Measurements from ENCODE around the gene GYPA. TPM values are rescaled to one million over a fixed set of nuclear protein-coding genes. Genes with fewer than 3 reads are reported as not detected.
"Not testable (repeated sequence)": the region's sequence is repeated elsewhere in the genome, so short reads cannot be mapped to it uniquely, and the experiment has no call there.

The GYPA gene
- polyA plus RNA-seq, 1 experiment, result not detected

DNA sequence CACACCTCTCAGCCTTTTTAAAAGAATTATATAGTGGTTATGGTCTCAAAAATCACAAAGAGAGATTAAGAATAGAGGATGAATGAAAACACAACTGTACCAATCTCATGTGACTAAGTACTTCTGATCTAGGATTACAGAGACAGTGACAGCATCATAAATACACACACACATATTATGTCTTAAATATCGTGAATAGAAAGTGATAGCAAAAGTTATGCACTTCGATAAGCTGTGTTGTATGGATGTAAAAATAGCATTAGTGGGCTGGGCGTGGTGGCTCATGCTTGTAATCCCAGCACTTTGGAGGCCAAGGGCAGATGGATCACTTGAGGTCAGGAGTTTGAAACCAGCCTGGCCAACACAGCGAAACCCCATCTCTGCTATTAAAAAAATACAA is 25.0 kb downstream of the GYPA start:
- no peak overlapping the region for H3K27ac ChIP-seq (ENCODE audit: low read depth, low read length)
- no peak for DNase-seq (ENCODE audit: low read depth, low spot score)
- TF ChIP-seq, protein P1, sequence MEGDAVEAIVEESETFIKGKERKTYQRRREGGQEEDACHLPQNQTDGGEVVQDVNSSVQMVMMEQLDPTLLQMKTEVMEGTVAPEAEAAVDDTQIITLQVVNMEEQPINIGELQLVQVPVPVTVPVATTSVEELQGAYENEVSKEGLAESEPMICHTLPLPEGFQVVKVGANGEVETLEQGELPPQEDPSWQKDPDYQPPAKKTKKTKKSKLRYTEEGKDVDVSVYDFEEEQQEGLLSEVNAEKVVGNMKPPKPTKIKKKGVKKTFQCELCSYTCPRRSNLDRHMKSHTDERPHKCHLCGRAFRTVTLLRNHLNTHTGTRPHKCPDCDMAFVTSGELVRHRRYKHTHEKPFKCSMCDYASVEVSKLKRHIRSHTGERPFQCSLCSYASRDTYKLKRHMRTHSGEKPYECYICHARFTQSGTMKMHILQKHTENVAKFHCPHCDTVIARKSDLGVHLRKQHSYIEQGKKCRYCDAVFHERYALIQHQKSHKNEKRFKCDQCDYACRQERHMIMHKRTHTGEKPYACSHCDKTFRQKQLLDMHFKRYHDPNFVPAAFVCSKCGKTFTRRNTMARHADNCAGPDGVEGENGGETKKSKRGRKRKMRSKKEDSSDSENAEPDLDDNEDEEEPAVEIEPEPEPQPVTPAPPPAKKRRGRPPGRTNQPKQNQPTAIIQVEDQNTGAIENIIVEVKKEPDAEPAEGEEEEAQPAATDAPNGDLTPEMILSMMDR (IDR thresholded peaks at IDR 0.05; ENCODE audit: low read depth, low read length), result no peak
- H3K4me3 ChIP-seq (ENCODE audit: low read depth, low read length), result no peak overlapping the region
- CTCF ChIA-PET, result no interaction called here
- POLR2A ChIA-PET, result no interaction called here
- no peaks in the 10 kb centered on the region for H3K27me3 ChIP-seq (ENCODE audit: control insufficient read depth, insufficient read depth, low read length)
- no peaks in the 10 kb centered on the region for H3K9me3 ChIP-seq (ENCODE audit: control insufficient read depth, insufficient read depth, low read length)

DNA sequence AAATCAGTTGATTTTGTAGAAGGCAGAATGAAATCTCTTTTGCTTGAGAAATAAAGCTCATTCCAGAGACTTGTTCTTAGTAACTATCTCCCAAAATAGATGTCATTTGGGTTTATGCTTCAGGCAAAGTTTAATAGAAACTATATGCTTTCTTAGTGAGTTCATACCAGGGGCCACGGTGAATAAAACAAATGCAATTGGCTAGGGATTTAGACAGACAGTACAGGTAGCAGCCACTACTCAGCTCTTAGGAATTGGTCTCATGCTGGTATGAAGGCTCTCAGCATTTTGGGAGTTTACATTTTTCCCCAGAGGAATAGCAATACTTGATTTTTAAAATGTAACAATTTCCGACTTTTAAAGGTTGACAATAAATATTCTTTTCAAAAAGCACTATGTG is 27.0 kb downstream of the GYPA start:
- ChIA-PET CTCF (no interaction called here), POLR2A (no interaction called here)
- Histone ChIP-seq H3K9me3 (ENCODE audit: control insufficient read depth, insufficient read depth, low read length) (no peaks in the 10 kb centered on the region), H3K27ac (ENCODE audit: low read depth, low read length) (no peak overlapping the region), H3K4me3 (ENCODE audit: low read depth, low read length) (no peak overlapping the region), H3K27me3 (ENCODE audit: control insufficient read depth, insufficient read depth, low read length) (no peaks in the 10 kb centered on the region)
- no peak for DNase-seq (ENCODE audit: low read depth, low spot score)
- TF ChIP-seq, protein P1 (IDR thresholded peaks at IDR 0.05; ENCODE audit: low read depth, low read length), result no peak

DNA sequence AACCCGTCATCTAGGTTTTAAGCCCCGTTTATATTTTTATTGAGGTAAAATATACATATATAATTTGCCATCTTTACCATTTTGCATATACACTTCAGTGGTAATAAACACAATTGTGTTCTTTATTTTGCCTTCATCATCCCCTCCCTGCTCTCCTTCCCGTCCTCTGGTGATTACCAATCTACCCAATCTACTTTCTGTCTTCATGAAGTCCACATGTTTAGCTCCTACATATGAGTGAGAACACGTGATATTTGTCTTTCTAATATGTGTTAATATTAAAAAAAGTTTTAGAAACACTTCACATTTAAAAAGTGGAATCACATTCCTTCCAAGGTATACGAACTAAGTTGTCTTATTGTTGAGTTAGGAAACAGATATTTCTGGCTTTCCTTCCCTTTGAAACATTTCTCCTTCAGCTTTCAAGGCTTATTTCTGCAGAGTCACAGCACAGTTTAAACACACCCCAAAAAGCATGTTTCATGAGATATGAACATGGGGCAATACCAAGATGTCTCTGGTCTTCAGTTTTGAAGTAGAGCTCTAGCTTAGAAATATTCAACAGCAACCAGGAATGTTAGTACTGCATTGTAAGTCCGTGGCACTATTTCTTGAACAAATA is 35.9 kb downstream of the GYPA start:
- CTCF ChIA-PET, result no interaction called here
- TF ChIP-seq, protein P1 (IDR thresholded peaks at IDR 0.05; ENCODE audit: low read depth, low read length), result no peak
- no peak for DNase-seq (ENCODE audit: low read depth, low spot score)
- POLR2A ChIA-PET, result no interaction called here
- H3K9me3 ChIP-seq (ENCODE audit: control insufficient read depth, insufficient read depth, low read length), result no peaks in the 10 kb centered on the region
- H3K27ac ChIP-seq (ENCODE audit: low read depth, low read length), result no peak overlapping the region
- no peaks in the 10 kb centered on the region for H3K27me3 ChIP-seq (ENCODE audit: control insufficient read depth, insufficient read depth, low read length)
- H3K4me3 ChIP-seq (ENCODE audit: low read depth, low read length), result no peak overlapping the region

DNA sequence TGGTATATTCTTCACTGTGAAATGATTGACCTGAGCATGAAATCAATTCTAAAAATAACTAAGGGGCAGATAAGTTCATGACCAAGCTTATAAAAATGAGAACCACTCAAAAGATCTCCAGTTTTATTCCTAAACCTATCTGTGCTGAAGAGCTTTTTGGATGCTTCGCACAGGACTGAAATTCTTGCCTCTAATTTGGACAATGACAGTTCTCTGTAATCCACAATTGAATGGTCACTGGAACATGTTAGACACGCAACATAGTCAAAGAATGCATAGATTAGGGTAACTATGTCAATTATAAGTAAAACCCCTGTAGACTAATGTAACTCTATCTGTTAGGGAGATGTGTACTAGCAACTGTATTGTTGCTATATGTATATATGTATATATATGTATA is 42.7 kb downstream of the GYPA start:
- H3K9me3 ChIP-seq (ENCODE audit: control insufficient read depth, insufficient read depth, low read length); H3K27me3 ChIP-seq (ENCODE audit: control insufficient read depth, insufficient read depth, low read length); POLR2A ChIA-PET; DNase-seq (ENCODE audit: low read depth, low spot score); H3K27ac ChIP-seq (ENCODE audit: low read depth, low read length); H3K4me3 ChIP-seq (ENCODE audit: low read depth, low read length); CTCF ChIA-PET: not testable (repeated sequence)

DNA sequence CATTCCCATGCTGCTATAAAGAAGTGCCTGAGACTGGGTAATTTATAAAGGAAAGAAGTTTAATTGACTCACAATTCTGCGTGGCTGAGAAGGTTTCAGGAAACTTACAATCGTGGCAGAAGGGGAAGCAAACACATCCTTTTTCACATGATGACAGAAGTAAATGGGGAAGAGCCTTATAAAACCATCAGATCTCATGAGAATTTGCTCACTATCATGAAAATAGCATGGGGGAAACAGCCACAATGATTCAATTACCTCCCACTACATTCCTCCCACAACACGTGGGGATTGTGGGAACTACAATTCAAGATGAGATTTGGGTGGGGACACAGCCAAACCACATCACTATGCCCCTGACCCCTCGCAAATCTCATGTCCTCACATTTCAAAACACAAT is 46.5 kb downstream of the GYPA start:
- POLR2A ChIA-PET; H3K4me3 ChIP-seq (ENCODE audit: low read depth, low read length); DNase-seq (ENCODE audit: low read depth, low spot score); H3K9me3 ChIP-seq (ENCODE audit: control insufficient read depth, insufficient read depth, low read length); H3K27me3 ChIP-seq (ENCODE audit: control insufficient read depth, insufficient read depth, low read length); H3K27ac ChIP-seq (ENCODE audit: low read depth, low read length); CTCF ChIA-PET: not testable (repeated sequence)

DNA sequence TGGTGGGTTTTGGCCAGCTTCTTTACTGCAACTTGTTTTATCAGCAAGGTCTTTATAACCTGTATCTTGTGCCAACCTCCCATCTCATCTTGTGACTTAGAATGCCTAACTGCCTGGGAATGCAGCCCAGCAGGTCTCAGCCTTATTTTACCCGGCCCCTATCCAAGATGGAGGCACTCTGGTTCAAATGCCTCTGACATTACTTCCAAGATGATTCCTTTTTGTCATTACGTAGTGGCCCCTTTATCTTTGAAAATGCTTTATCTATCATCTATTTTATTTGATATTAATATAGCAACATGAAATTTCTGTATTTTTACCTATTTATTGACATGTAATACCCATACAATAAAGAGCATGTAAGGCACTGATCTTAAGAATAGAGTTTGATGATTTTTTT is 49.3 kb downstream of the GYPA start:
- H3K27me3 ChIP-seq (ENCODE audit: control insufficient read depth, insufficient read depth, low read length); H3K4me3 ChIP-seq (ENCODE audit: low read depth, low read length); H3K27ac ChIP-seq (ENCODE audit: low read depth, low read length); CTCF ChIA-PET; POLR2A ChIA-PET; H3K9me3 ChIP-seq (ENCODE audit: control insufficient read depth, insufficient read depth, low read length); DNase-seq (ENCODE audit: low read depth, low spot score): not testable (repeated sequence)

DNA sequence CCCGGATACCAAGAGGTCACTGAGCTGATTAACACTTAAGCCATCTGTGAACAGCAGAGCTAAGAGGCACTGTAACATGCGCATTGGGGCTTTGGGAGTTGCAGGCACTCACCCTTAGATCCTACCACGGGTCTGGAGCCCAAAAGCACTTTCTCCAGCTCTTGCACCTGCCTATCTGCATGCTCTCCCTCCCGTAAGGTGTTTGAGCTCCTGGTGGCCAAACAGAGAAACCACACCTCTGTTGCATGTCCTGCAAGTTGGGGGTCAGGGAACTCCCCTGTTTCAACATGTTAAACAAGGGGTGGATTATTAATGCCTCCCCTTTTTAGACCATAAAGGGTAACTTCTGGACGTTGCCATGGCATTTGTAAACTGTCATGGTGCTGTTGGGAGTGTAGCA is 49.8 kb downstream of the GYPA start:
- POLR2A ChIA-PET, result no interaction called here
- CTCF ChIA-PET, result no interaction called here
- TF ChIP-seq, protein P1 (IDR thresholded peaks at IDR 0.05; ENCODE audit: low read depth, low read length), result no peak
- peak overlapping the region; percentile 11 for H3K27ac ChIP-seq (ENCODE audit: low read depth, low read length)
- no peaks in the 10 kb centered on the region for H3K9me3 ChIP-seq (ENCODE audit: control insufficient read depth, insufficient read depth, low read length)
- H3K4me3 ChIP-seq (ENCODE audit: low read depth, low read length), result no peak overlapping the region
- no peak for DNase-seq (ENCODE audit: low read depth, low spot score)
- no peaks in the 10 kb centered on the region for H3K27me3 ChIP-seq (ENCODE audit: control insufficient read depth, insufficient read depth, low read length)

DNA sequence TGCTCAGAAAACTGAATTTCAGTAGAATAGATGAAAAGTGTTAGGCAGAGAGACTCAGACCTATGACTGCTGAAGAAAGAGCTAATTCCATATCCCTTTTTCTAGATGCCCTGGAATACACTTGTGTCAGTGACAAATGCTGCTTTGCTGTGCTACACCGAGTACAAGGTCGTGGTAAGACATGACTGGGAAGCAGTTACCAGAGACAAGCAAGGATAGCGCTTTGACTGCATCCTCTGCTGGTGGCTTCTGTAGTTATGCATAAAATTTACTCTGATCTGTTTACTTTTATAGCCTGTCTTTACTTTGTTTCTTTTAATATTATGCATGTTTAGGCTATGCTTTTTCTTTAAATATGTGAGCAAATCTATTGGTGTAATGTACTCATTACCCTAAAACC is 58.5 kb downstream of the GYPA start:
- H3K27ac ChIP-seq (ENCODE audit: low read depth, low read length); POLR2A ChIA-PET; H3K9me3 ChIP-seq (ENCODE audit: control insufficient read depth, insufficient read depth, low read length); H3K4me3 ChIP-seq (ENCODE audit: low read depth, low read length); H3K27me3 ChIP-seq (ENCODE audit: control insufficient read depth, insufficient read depth, low read length); CTCF ChIA-PET; DNase-seq (ENCODE audit: low read depth, low spot score): not testable (repeated sequence)

DNA sequence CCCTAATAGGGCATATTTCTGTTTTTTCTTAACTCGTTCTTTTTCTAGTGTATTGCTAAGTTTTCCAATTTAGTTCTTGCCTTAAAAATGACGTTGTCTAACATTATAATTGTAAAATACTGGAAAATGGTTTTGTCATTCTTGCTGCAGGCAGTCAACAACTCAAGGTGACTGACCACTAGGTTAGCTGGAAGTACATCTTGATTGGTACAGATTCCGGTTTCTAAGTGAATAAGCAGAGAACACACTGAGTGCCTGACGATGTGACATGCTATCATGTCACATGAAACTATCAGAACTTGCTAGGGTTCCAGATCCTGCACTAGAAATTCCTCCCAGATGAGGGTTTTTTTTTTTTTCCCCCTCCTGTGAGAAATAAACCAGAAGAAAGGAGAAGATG is 60.4 kb downstream of the GYPA start:
- POLR2A ChIA-PET; CTCF ChIA-PET; H3K27me3 ChIP-seq (ENCODE audit: control insufficient read depth, insufficient read depth, low read length); H3K4me3 ChIP-seq (ENCODE audit: low read depth, low read length); DNase-seq (ENCODE audit: low read depth, low spot score); H3K27ac ChIP-seq (ENCODE audit: low read depth, low read length); H3K9me3 ChIP-seq (ENCODE audit: control insufficient read depth, insufficient read depth, low read length): not testable (repeated sequence)
